AG09309 (cell line): ENCODE results near the gene COL13A1.

Source experiments
- DNase-seq: peaks from one replicate; pipeline ENCODE4 v3.0.0-alpha.2; 2010; ENCODE audit warnings: low read depth
- H3K4me3 ChIP-seq: 2 replicates; pipeline ENCODE4 v1.5.1; 2011; ENCODE audit warnings: mild to moderate bottlenecking, low read depth, low read length, moderate library complexity; ENCODE audit not compliant: control insufficient read depth
- CTCF ChIP-seq: IDR thresholded peaks from 2 replicates; pipeline ENCODE4 v1.5.1; 2011; ENCODE audit warnings: mild to moderate bottlenecking, low read depth, low read length, inconsistent platforms; ENCODE audit not compliant: insufficient read depth, control insufficient read depth; ENCODE audit errors: missing control alignments

COL13A1 gene

GRCh38 chr10:69994262-69994661 lies 192.6 kb downstream of the COL13A1 start:
- H3K4me3 ChIP-seq: no peak overlapping the region
- no peak for TF ChIP-seq CTCF
- no peak for DNase-seq

GRCh38 chr10:69996611-69997010 lies 194.9 kb downstream of the COL13A1 start:
- no peak for DNase-seq
- TF ChIP-seq CTCF: no peak
- no peak overlapping the region for H3K4me3 ChIP-seq

- DNase-seq: no peak
- TF ChIP-seq CTCF: no peak
Observed at GRCh38 chr10:70000262-70000661, 198.6 kb downstream of the COL13A1 start.

GRCh38 chr10:70007116-70007820 lies 205.6 kb downstream of the COL13A1 start:
- no peak overlapping the region for H3K4me3 ChIP-seq
- no peak for TF ChIP-seq CTCF
- DNase-seq: no peak

More at GRCh38 chr10:70000262-70000661, 198.6 kb downstream of the COL13A1 start:
- H3K4me3 ChIP-seq: no peak overlapping the region
